ENCODE results near the gene ARHGAP24. TPM values are rescaled to one million over a fixed set of nuclear protein-coding genes. Genes with fewer than 3 reads are reported as not detected.

ARHGAP24 gene
- total RNA-seq, 1 experiment from 2014 or later = 2.1 TPM

GRCh38 chr4:85778632-85779131 lies 303.7 kb downstream of the ARHGAP24 start (continued):
- TF ChIP-seq ATF3 (CRISPR knock-in tag; conservative IDR thresholded peaks at IDR 0.05) (no peak), ZNF416 (CRISPR knock-in tag; IDR thresholded peaks at IDR 0.05) (no peak), NFYB (CRISPR knock-in tag; conservative IDR thresholded peaks at IDR 0.05; ENCODE audit: low read depth) (no peak)

- Mint-ChIP-seq H3K4me1 (peaks cover 48% of the 10 kb centered on the region), H3K4me3 (peak overlapping the region; percentile 27), H3K27me3 (ENCODE audit: low read depth) (no peaks in the 10 kb centered on the region), H3K9me3 (peaks cover 10% of the 10 kb centered on the region), H3K36me3 (no peaks in the 10 kb centered on the region), H3K27ac (peak overlapping the region; percentile 44; the same call in 1 of the 2 replicates)
- DNase-seq (ENCODE audit: low spot score) (no peak), ATAC-seq (no peak)
- ChIA-PET POLR2A (no interaction called here), CTCF (interaction anchor here (0.9 to 3.3 kb wide), 2 partner anchors 18 to 266 kb away, joined by 3 to 28 read pairs; no protein-coding TSS in a partner anchor)
- TF ChIP-seq CDX4 (CRISPR knock-in tag; IDR thresholded peaks at IDR 0.05; ENCODE audit: borderline replicate concordance) (no peak), NR1H2 (CRISPR knock-in tag; IDR thresholded peaks at IDR 0.05) (no peak), ZNF396 (CRISPR knock-in tag; IDR thresholded peaks at IDR 0.05; ENCODE audit: borderline replicate concordance) (no peak), GRHL2 (CRISPR knock-in tag; IDR thresholded peaks at IDR 0.05; ENCODE audit: insufficient replicate concordance, severe bottlenecking) (no peak), USF1 (CRISPR knock-in tag; IDR thresholded peaks at IDR 0.05) (no peak), IRF1 (CRISPR knock-in tag; IDR thresholded peaks at IDR 0.05) (no peak), ESRRA (CRISPR knock-in tag; IDR thresholded peaks at IDR 0.05; ENCODE audit: borderline replicate concordance) (no peak), ZBTB21 (CRISPR knock-in tag; IDR thresholded peaks at IDR 0.05; ENCODE audit: borderline replicate concordance) (no peak), PRDM15 (CRISPR knock-in tag; IDR thresholded peaks at IDR 0.05) (no peak), MYBL2 (CRISPR knock-in tag; IDR thresholded peaks at IDR 0.05) (no peak), SMAD3 (CRISPR knock-in tag; IDR thresholded peaks at IDR 0.05; ENCODE audit: borderline replicate concordance) (no peak), RELA (CRISPR knock-in tag; IDR thresholded peaks at IDR 0.05; ENCODE audit: borderline replicate concordance) (no peak), ZMAT4 (CRISPR knock-in tag; IDR thresholded peaks at IDR 0.05) (no peak), AR (CRISPR knock-in tag; IDR thresholded peaks at IDR 0.05) (no peak), JUN (CRISPR knock-in tag; IDR thresholded peaks at IDR 0.05) (no peak), FOXP1 (CRISPR knock-in tag; IDR thresholded peaks at IDR 0.05; ENCODE audit: borderline replicate concordance) (no peak), RORB (CRISPR knock-in tag; IDR thresholded peaks at IDR 0.05) (no peak), E2F1 (CRISPR knock-in tag; IDR thresholded peaks at IDR 0.05) (no peak), ZNF423 (CRISPR knock-in tag; IDR thresholded peaks at IDR 0.05) (no peak)
Measured at GRCh38 chr4:85779165-85779564, 304.2 kb downstream of the ARHGAP24 start.
